Cerebellar cortex (tissue), 1 donor: ENCODE data around the gene DMRTA2.
"Not testable (repeated sequence)": the region's sequence is repeated elsewhere in the genome, so short reads cannot be mapped to it uniquely, and the experiment has no call there.

Experiments
- DNase-seq: peaks from one replicate; pipeline ENCODE4 v3.0.0-alpha.2; 2015; ENCODE audit warnings: low spot score

DMRTA2 gene

GRCh38 chr1:50423670-50424000, 392 bp upstream of the DMRTA2 start:
- no peak for DNase-seq

GRCh38 chr1:50422675-50422945, 633 bp downstream of the DMRTA2 start:
- no peak for DNase-seq

- DNase-seq: no peak
Measured at GRCh38 chr1:50421768-50422674, 1.2 kb downstream of the DMRTA2 start.

GRCh38 chr1:50421366-50421748, 1.9 kb downstream of the DMRTA2 start:
- DNase-seq: no peak

GRCh38 chr1:50420689-50421365, 2.4 kb downstream of the DMRTA2 start:
- no peak for DNase-seq

- no peak for DNase-seq
Measured at GRCh38 chr1:50419907-50420677, 3.2 kb downstream of the DMRTA2 start.

- DNase-seq: no peak
Measured at GRCh38 chr1:50419192-50419906, 3.9 kb downstream of the DMRTA2 start.

GRCh38 chr1:50418600-50419109, 4.6 kb downstream of the DMRTA2 start:
- no peak for DNase-seq

GRCh38 chr1:50417946-50418599, 5.2 kb downstream of the DMRTA2 start:
- DNase-seq: no peak

- DNase-seq: no peak
Measured at GRCh38 chr1:50417507-50417906, 5.7 kb downstream of the DMRTA2 start.

- no peak for DNase-seq
Measured at GRCh38 chr1:50416553-50417453, 6.4 kb downstream of the DMRTA2 start.

- DNase-seq: no peak
Measured at GRCh38 chr1:50416150-50416527, 7.1 kb downstream of the DMRTA2 start.

- DNase-seq: no peak
Measured at GRCh38 chr1:50415235-50416149, 7.8 kb downstream of the DMRTA2 start.

- DNase-seq: no peak
Measured at GRCh38 chr1:50414853-50415234, 8.4 kb downstream of the DMRTA2 start.

- no peak for DNase-seq
Measured at GRCh38 chr1:50412813-50413476, 10.3 kb downstream of the DMRTA2 start.

- no peak for DNase-seq
Measured at GRCh38 chr1:50405814-50406213, 17.4 kb downstream of the DMRTA2 start.

- DNase-seq: no peak
Measured at GRCh38 chr1:50393522-50394120, 29.6 kb downstream of the DMRTA2 start.

- not testable (repeated sequence) for DNase-seq
Measured at GRCh38 chr1:50381551-50381950, 41.7 kb downstream of the DMRTA2 start.

- no peak for DNase-seq
Measured at GRCh38 chr1:50378770-50379169, 44.5 kb downstream of the DMRTA2 start.
